Measurements from ENCODE around the gene IGF1. TPM values are rescaled to one million over a fixed set of nuclear protein-coding genes. Genes with fewer than 3 reads are reported as not detected.

IGF1 gene
- total RNA-seq, 6 experiments from 2014 or later, result 0.34 to 0.81 (median 0.51) TPM; not detected in 2

DNA sequence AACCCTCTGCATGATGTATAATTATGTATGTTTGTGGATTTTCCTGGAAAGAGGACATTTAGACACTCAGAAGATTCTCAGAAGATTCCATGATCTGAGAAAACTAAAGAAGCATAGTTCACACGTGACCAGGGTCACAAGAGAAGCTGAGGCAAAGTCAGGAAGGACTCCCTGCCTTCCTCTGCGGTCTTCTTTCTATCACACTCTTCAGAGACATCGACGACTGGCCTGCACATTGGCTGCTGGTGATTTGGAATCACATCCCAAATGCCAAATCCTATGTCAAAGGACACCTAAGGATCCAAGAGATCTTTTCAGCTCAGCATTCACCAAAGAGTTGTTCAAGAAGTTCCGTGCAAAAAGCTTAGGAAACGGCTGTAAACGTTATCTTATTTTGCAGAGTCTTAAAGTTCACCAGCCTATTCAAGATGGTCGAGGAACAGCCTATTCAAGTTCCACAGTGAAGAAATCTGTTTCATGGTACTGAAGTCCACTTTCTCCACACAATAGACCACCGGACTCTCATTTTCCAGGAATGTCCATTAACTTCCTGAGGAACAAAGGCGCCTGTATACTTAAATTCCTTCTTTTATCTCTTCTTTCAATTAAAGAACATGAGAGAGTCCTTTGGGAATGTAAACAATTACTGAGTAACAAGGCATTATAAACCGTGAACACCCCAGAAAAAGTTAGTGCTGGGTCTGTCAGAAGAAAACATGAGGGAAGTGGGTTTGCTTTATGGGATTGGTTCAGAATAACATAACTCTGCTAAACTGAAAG lies 42.1 kb downstream of the IGF1 start:
- DNase-seq, result peak; percentile 51
- H3K9me3 Mint-ChIP-seq, result no peaks in the 10 kb centered on the region
- peak overlapping the region; percentile 58 for H3K27ac Mint-ChIP-seq
- peak overlapping the region; percentile 35 for H3K4me3 Mint-ChIP-seq
- no peaks in the 10 kb centered on the region for H3K27me3 Mint-ChIP-seq (ENCODE audit: insufficient read depth)
- H3K36me3 Mint-ChIP-seq (ENCODE audit: low read depth), result no peaks in the 10 kb centered on the region
- H3K4me1 Mint-ChIP-seq (ENCODE audit: low read depth), result peaks cover 58% of the 10 kb centered on the region
- TF ChIP-seq, protein P1, sequence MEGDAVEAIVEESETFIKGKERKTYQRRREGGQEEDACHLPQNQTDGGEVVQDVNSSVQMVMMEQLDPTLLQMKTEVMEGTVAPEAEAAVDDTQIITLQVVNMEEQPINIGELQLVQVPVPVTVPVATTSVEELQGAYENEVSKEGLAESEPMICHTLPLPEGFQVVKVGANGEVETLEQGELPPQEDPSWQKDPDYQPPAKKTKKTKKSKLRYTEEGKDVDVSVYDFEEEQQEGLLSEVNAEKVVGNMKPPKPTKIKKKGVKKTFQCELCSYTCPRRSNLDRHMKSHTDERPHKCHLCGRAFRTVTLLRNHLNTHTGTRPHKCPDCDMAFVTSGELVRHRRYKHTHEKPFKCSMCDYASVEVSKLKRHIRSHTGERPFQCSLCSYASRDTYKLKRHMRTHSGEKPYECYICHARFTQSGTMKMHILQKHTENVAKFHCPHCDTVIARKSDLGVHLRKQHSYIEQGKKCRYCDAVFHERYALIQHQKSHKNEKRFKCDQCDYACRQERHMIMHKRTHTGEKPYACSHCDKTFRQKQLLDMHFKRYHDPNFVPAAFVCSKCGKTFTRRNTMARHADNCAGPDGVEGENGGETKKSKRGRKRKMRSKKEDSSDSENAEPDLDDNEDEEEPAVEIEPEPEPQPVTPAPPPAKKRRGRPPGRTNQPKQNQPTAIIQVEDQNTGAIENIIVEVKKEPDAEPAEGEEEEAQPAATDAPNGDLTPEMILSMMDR (IDR thresholded peaks at IDR 0.05), result no peak

DNA sequence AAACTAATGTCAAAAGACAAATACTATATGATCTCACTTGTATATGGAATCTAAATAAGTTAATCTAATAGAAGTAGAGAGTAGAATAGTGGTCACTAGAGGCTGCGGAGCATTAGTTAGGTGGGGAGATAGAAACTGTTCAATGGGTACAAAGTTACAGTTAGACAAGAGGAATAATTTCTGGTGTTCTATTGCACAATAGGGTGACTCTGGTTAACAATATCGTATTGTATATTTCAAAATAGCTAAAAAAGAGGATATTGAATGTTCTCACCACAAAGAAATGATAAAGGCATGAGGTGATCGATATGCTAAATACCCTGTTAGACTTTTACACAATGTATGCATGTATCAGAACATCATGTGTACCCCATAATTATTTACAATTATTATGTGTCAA lies 42.9 kb downstream of the IGF1 start:
- no peaks in the 10 kb centered on the region for H3K27me3 Mint-ChIP-seq (ENCODE audit: insufficient read depth)
- no peak for DNase-seq
- peaks cover 65% of the 10 kb centered on the region for H3K4me1 Mint-ChIP-seq (ENCODE audit: low read depth)
- no peaks in the 10 kb centered on the region for H3K36me3 Mint-ChIP-seq (ENCODE audit: low read depth)
- H3K27ac Mint-ChIP-seq, result no peak overlapping the region
- TF ChIP-seq, protein P1 (IDR thresholded peaks at IDR 0.05), result no peak
- H3K9me3 Mint-ChIP-seq, result no peaks in the 10 kb centered on the region
- H3K4me3 Mint-ChIP-seq, result peak overlapping the region; percentile 35; the same call in 1 of the 2 replicates

DNA sequence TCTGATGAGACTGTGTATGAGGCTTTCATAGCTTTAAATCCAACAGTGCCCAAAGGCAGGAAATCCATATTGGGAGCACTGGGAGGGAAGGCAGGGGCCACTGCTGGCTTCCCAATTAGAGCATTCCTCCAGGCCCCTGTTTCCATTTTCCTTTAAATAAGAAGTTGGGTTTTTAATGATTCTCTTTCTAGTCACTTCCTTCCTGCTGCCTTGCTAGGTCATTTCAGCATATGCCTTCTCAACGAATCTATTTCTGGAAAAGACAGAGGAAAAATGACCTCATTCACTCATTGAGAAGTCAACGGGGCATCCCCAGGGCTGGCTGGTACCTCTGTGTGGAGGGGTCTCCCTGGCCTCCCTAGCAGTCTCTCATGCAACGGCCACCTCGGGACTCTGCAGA lies 43.5 kb downstream of the IGF1 start:
- no peak for DNase-seq
- Mint-ChIP-seq H3K36me3 (ENCODE audit: low read depth) (no peaks in the 10 kb centered on the region), H3K4me3 (peak overlapping the region; percentile 36; the same call in 1 of the 2 replicates), H3K27me3 (ENCODE audit: insufficient read depth) (no peaks in the 10 kb centered on the region), H3K4me1 (ENCODE audit: low read depth) (peaks cover 71% of the 10 kb centered on the region), H3K27ac (no peak overlapping the region), H3K9me3 (no peaks in the 10 kb centered on the region)
- TF ChIP-seq, protein P1 (IDR thresholded peaks at IDR 0.05), result no peak

DNA sequence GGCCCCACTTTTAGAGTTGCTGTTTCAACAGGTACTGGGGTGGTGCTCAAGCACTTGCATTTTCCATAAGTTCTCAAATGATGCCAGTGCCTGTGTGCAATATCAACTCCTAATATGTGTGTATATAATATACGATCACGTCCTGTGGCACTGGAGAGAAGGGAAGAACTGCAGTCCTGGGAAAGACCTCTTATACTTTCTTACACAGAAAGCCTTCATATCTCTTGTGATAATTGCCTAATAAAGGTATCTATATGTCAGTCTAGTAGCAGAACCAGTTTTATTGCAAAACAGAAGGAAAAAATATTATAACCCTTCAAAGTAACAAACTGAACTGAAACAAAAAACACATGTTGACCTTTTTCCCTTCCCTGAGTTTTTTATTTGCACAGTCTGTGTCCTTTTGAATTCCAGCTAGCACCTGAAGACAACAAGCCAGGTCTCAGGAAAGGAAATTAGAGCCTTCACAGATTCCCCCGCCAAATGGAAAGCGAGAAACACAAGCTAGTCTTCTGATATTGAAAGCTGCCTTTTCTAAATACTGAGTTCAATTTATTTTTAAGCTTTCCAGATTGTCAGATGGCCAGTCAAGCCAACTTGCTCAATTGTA lies 44.4 kb downstream of the IGF1 start:
- no peaks in the 10 kb centered on the region for H3K36me3 Mint-ChIP-seq (ENCODE audit: low read depth)

DNA sequence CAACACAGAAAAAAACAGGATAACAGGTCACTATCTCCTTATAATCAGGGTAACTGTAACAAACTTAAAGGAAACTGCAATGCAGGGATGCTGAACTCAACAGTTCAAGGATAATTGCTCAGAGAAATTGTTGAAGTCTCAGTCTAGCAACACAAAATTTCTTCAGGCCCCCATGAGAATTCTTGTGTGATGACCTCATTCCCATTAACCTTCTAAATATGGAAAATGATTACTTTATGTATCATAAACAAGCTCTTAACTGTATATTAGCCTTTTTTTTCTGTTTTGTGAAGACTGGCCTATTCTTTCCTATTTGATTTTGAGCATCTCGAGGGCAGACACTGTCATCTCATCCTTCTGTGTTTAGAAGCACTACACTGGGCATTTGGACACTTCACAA lies 47.1 kb downstream of the IGF1 start:
- no peak for DNase-seq
- Mint-ChIP-seq H3K27ac (peak overlapping the region; percentile 17; the same call in 1 of the 2 replicates), H3K4me1 (ENCODE audit: low read depth) (peaks cover 60% of the 10 kb centered on the region), H3K36me3 (ENCODE audit: low read depth) (no peaks in the 10 kb centered on the region), H3K9me3 (no peaks in the 10 kb centered on the region), H3K27me3 (ENCODE audit: insufficient read depth) (no peaks in the 10 kb centered on the region; the same call in 1 of the 2 replicates), H3K4me3 (no peak overlapping the region)
- TF ChIP-seq, protein P1 (IDR thresholded peaks at IDR 0.05), result no peak

More for the DNA sequence above, 44.4 kb downstream of the IGF1 start:
- Mint-ChIP-seq H3K9me3 (no peaks in the 10 kb centered on the region), H3K27ac (no peak overlapping the region), H3K27me3 (ENCODE audit: insufficient read depth) (no peaks in the 10 kb centered on the region), H3K4me1 (ENCODE audit: low read depth) (peaks cover 68% of the 10 kb centered on the region), H3K4me3 (no peak overlapping the region)
- TF ChIP-seq, protein P1 (IDR thresholded peaks at IDR 0.05), result no peak
- DNase-seq, result no peak

Measured in HFFc6 (cell line).